ENCODE measurements around the gene CPT1A. TPM values are rescaled to one million over a fixed set of nuclear protein-coding genes. Genes with fewer than 3 reads are reported as not detected.

CPT1A gene
- total RNA-seq, 1 donor: 29.3 TPM

GRCh38 chr11:68762481-68762880 is 79.2 kb downstream of the CPT1A start:
- Histone ChIP-seq H3K27ac (ENCODE audit: low read depth, low read length) (no peak overlapping the region), H2AFZ (ENCODE audit: low read length) (no peak overlapping the region), H3K9me3 (ENCODE audit: low read depth, low read length) (no peaks in the 10 kb centered on the region), H3K36me3 (ENCODE audit: insufficient read depth, low read length) (peaks cover 50% of the 10 kb centered on the region), H3K27me3 (ENCODE audit: insufficient read depth, low read length) (no peaks in the 10 kb centered on the region), H3K4me2 (ENCODE audit: insufficient read depth, low read length) (no peak overlapping the region), H3K4me3 (ENCODE audit: insufficient read depth, low read length) (no peak overlapping the region), H3K79me2 (ENCODE audit: insufficient read depth, low read length) (no peaks in the 10 kb centered on the region), H4K20me1 (ENCODE audit: insufficient read depth, low read length) (no peaks in the 10 kb centered on the region), H3K4me1 (ENCODE audit: insufficient read depth, low read length) (no peaks in the 10 kb centered on the region)
- TF ChIP-seq, protein P1, sequence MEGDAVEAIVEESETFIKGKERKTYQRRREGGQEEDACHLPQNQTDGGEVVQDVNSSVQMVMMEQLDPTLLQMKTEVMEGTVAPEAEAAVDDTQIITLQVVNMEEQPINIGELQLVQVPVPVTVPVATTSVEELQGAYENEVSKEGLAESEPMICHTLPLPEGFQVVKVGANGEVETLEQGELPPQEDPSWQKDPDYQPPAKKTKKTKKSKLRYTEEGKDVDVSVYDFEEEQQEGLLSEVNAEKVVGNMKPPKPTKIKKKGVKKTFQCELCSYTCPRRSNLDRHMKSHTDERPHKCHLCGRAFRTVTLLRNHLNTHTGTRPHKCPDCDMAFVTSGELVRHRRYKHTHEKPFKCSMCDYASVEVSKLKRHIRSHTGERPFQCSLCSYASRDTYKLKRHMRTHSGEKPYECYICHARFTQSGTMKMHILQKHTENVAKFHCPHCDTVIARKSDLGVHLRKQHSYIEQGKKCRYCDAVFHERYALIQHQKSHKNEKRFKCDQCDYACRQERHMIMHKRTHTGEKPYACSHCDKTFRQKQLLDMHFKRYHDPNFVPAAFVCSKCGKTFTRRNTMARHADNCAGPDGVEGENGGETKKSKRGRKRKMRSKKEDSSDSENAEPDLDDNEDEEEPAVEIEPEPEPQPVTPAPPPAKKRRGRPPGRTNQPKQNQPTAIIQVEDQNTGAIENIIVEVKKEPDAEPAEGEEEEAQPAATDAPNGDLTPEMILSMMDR (IDR thresholded peaks at IDR 0.05; ENCODE audit: extremely low read depth, low read depth, low read length): no peak
- no peak for DNase-seq (ENCODE audit: insufficient read length, low spot score, missing footprints)

DNA sequence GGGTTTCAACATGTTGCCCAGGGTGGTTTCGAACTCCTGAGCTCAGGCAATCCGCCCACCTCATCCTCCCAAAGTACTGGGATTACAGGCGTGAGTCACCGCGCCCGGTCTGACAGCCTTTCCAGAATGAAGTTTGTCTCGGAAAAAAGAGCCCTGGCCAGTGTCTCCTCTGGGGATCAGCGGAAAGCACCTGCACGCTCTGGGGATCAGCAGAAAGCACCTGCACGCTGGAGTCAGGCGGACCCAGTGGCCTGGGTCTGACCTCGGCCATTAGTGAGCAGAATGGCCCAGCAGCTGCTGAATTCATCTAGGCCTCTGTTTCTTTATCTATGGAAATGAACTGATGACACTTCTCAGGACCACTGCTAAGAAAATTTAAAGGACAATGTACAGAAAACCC is 79.9 kb downstream of the CPT1A start:
- TF ChIP-seq, protein P1 (IDR thresholded peaks at IDR 0.05; ENCODE audit: extremely low read depth, low read depth, low read length): no peak
- Histone ChIP-seq H3K9me3 (ENCODE audit: low read depth, low read length) (no peaks in the 10 kb centered on the region), H3K27me3 (ENCODE audit: insufficient read depth, low read length) (no peaks in the 10 kb centered on the region), H3K4me1 (ENCODE audit: insufficient read depth, low read length) (no peaks in the 10 kb centered on the region), H3K4me2 (ENCODE audit: insufficient read depth, low read length) (no peak overlapping the region), H4K20me1 (ENCODE audit: insufficient read depth, low read length) (no peaks in the 10 kb centered on the region), H3K27ac (ENCODE audit: low read depth, low read length) (no peak overlapping the region), H2AFZ (ENCODE audit: low read length) (no peak overlapping the region), H3K79me2 (ENCODE audit: insufficient read depth, low read length) (no peaks in the 10 kb centered on the region), H3K36me3 (ENCODE audit: insufficient read depth, low read length) (peaks cover 57% of the 10 kb centered on the region), H3K4me3 (ENCODE audit: insufficient read depth, low read length) (no peak overlapping the region)
- DNase-seq (ENCODE audit: insufficient read length, low spot score, missing footprints): no peak

DNA sequence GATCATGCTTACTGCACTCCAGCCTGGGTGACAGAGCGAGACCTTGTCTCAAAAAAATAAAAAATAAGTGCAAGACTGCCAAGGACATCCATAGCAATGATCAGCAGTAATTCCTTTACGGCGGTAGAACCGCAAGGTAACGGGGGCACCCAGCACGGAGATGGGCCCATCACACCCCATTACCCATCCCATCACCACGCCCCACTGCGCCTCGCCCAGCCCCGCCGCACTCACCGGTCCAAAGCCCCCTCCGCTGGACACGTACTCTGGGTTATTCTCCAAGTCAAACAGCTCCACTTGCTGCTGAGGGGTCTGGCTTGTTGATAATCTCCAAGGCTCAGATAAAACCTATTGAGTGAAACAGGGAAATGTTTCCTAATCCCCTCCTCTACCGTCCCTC is 81.7 kb downstream of the CPT1A start:
- no peaks in the 10 kb centered on the region for H3K9me3 ChIP-seq (ENCODE audit: low read depth, low read length)
- H3K36me3 ChIP-seq (ENCODE audit: insufficient read depth, low read length): peaks cover 58% of the 10 kb centered on the region
- H3K4me3 ChIP-seq (ENCODE audit: insufficient read depth, low read length): no peak overlapping the region
- H3K27ac ChIP-seq (ENCODE audit: low read depth, low read length): no peak overlapping the region
- no peak overlapping the region for H3K4me2 ChIP-seq (ENCODE audit: insufficient read depth, low read length)
- DNase-seq (ENCODE audit: insufficient read length, low spot score, missing footprints): no peak
- no peaks in the 10 kb centered on the region for H3K4me1 ChIP-seq (ENCODE audit: insufficient read depth, low read length)
- peaks cover 4% of the 10 kb centered on the region for H4K20me1 ChIP-seq (ENCODE audit: insufficient read depth, low read length)
- H3K79me2 ChIP-seq (ENCODE audit: insufficient read depth, low read length): no peaks in the 10 kb centered on the region
- TF ChIP-seq, protein P1 (IDR thresholded peaks at IDR 0.05; ENCODE audit: extremely low read depth, low read depth, low read length): no peak
- no peak overlapping the region for H2AFZ ChIP-seq (ENCODE audit: low read length)
- no peaks in the 10 kb centered on the region for H3K27me3 ChIP-seq (ENCODE audit: insufficient read depth, low read length)

DNA sequence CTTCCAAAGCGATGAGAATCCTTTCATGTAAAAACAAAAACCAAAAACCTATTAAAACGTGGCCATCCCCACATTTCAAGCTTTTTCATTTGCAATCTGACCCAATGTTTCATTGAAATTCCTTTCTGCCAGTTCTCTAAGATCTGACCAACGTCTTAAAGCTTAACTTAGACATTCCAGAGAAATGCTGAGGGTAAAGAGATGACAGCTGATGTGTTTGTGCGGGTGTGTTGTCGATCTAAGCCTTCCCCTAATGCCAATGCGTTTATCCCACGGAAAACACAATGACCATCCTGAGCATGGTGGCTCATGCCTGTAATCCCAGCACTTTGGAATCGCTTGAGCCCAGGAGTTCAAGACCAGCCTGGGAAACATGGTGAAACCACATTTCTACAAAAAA is 84.0 kb downstream of the CPT1A start:
- no peak overlapping the region for H3K4me2 ChIP-seq (ENCODE audit: insufficient read depth, low read length)
- H3K27ac ChIP-seq (ENCODE audit: low read depth, low read length): no peak overlapping the region

More for the DNA sequence above, 84.0 kb downstream of the CPT1A start:
- H3K36me3 ChIP-seq (ENCODE audit: insufficient read depth, low read length): peaks cover 48% of the 10 kb centered on the region
- H2AFZ ChIP-seq (ENCODE audit: low read length): no peak overlapping the region
- no peaks in the 10 kb centered on the region for H3K79me2 ChIP-seq (ENCODE audit: insufficient read depth, low read length)
- H3K27me3 ChIP-seq (ENCODE audit: insufficient read depth, low read length): no peaks in the 10 kb centered on the region
- TF ChIP-seq, protein P1 (IDR thresholded peaks at IDR 0.05; ENCODE audit: extremely low read depth, low read depth, low read length): no peak
- H3K9me3 ChIP-seq (ENCODE audit: low read depth, low read length): no peaks in the 10 kb centered on the region
- peaks cover 4% of the 10 kb centered on the region for H4K20me1 ChIP-seq (ENCODE audit: insufficient read depth, low read length)
- H3K4me3 ChIP-seq (ENCODE audit: insufficient read depth, low read length): no peak overlapping the region
- H3K4me1 ChIP-seq (ENCODE audit: insufficient read depth, low read length): no peaks in the 10 kb centered on the region
- DNase-seq (ENCODE audit: insufficient read length, low spot score, missing footprints): no peak
